ENCODE results near the gene PLS3.

PLS3 gene

DNA sequence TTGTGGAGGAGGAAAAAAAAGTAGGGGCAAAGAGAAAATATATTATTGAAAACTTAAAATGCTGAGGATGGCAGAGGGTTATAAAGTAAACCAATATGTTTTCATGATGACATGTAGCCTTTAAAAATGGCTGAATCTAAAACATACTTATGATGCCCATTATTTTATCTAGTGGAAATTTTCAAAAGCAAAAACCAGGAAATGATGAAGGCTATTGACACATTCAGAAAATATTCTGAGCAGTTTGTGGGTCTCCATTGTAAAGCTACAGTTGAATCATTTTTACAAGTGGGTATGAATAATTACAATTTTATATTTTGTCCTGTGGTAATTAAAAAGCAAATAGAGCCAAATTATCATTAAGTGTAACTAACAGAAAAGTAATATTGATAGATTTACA is 10.7 kb downstream of the PLS3 start:
- Histone ChIP-seq H3K27me3 (ENCODE audit: insufficient read depth, low read depth, severe bottlenecking) (peaks cover 2% of the 10 kb centered on the region), H3K4me3 (ENCODE audit: low read depth, low read length) (no peak overlapping the region), H3K36me3 (no peaks in the 10 kb centered on the region), H3K27ac (no peak overlapping the region), H3K9me3 (ENCODE audit: severe bottlenecking) (no peaks in the 10 kb centered on the region)
- DNase-seq = no peak
- TF ChIP-seq, protein P1, sequence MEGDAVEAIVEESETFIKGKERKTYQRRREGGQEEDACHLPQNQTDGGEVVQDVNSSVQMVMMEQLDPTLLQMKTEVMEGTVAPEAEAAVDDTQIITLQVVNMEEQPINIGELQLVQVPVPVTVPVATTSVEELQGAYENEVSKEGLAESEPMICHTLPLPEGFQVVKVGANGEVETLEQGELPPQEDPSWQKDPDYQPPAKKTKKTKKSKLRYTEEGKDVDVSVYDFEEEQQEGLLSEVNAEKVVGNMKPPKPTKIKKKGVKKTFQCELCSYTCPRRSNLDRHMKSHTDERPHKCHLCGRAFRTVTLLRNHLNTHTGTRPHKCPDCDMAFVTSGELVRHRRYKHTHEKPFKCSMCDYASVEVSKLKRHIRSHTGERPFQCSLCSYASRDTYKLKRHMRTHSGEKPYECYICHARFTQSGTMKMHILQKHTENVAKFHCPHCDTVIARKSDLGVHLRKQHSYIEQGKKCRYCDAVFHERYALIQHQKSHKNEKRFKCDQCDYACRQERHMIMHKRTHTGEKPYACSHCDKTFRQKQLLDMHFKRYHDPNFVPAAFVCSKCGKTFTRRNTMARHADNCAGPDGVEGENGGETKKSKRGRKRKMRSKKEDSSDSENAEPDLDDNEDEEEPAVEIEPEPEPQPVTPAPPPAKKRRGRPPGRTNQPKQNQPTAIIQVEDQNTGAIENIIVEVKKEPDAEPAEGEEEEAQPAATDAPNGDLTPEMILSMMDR (IDR thresholded peaks at IDR 0.05; ENCODE audit: low read depth, low read length) = no peak

DNA sequence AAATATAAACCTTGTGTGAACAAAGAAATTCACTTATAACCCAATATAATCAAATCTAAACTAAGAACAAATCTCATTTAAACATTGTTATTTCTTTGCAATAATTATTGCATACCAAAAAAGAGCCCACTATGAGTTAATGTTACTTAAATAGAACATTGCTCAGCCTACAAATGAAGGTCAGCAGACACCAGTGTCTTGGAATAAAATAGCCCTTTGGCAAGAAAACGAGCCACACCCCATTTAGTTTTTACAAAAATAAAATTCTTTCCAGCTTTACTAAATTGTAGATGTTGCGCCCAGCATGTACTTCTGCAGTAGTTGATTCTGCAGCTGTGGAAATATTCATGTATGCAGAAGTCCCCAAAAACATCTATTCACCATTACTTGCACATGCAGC is 12.2 kb downstream of the PLS3 start:
- DNase-seq = no peak
- Histone ChIP-seq H3K27me3 (ENCODE audit: insufficient read depth, low read depth, severe bottlenecking) (peaks cover 6% of the 10 kb centered on the region), H3K9me3 (ENCODE audit: severe bottlenecking) (no peaks in the 10 kb centered on the region), H3K36me3 (no peaks in the 10 kb centered on the region), H3K4me3 (ENCODE audit: low read depth, low read length) (no peak overlapping the region), H3K27ac (no peak overlapping the region)
- TF ChIP-seq, protein P1 (IDR thresholded peaks at IDR 0.05; ENCODE audit: low read depth, low read length) = no peak

DNA sequence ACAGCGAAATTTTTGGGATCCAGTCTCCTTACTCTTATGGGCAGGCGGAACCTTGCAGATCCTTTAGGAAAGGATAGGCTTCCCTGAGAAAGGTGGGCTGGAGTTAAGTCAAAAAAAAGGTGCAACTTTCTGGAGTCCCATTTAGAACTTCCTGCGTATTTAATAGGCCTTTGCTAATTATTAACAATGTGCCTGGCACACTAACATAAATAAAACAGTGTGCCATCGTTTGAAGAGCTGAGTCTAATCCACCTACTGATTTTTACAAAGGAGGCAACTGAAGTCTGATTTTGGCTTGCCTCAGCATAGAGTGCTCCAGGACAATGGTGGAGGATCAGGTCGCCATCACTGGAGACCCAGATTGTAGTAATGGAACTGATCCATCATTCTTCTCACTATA is 15.7 kb downstream of the PLS3 start:
- no peaks in the 10 kb centered on the region for H3K9me3 ChIP-seq (ENCODE audit: severe bottlenecking)
- DNase-seq = no peak
- TF ChIP-seq, protein P1 (IDR thresholded peaks at IDR 0.05; ENCODE audit: low read depth, low read length) = no peak
- no peak overlapping the region for H3K4me3 ChIP-seq (ENCODE audit: low read depth, low read length)
- H3K36me3 ChIP-seq = no peaks in the 10 kb centered on the region
- H3K27ac ChIP-seq = no peak overlapping the region
- H3K27me3 ChIP-seq (ENCODE audit: insufficient read depth, low read depth, severe bottlenecking) = peaks cover 6% of the 10 kb centered on the region

DNA sequence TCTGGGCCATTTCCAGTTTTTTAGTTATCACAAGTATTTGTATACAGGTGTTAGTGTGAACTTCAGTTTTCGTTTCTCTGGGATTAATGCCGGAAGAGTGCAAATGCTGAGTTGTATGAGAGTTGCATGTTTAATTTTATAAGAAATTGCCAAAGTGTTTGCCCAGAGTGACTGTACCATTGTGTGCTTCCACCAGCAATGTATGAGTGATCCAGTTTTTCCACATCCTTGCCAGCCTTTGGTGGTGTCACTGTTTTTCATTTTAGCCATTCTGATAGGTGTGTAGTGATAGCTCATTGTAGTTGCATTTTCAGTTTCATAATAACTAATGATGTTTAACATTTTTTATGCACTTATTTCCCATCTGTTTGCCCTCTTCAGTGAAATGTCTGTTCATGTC is 18.4 kb downstream of the PLS3 start:
- H3K27me3 ChIP-seq (ENCODE audit: insufficient read depth, low read depth, severe bottlenecking) = peaks cover 15% of the 10 kb centered on the region
- DNase-seq = no peak
- no peaks in the 10 kb centered on the region for H3K9me3 ChIP-seq (ENCODE audit: severe bottlenecking)
- TF ChIP-seq, protein P1 (IDR thresholded peaks at IDR 0.05; ENCODE audit: low read depth, low read length) = no peak
- no peak overlapping the region for H3K27ac ChIP-seq
- no peaks in the 10 kb centered on the region for H3K36me3 ChIP-seq
- no peak overlapping the region for H3K4me3 ChIP-seq (ENCODE audit: low read depth, low read length)

DNA sequence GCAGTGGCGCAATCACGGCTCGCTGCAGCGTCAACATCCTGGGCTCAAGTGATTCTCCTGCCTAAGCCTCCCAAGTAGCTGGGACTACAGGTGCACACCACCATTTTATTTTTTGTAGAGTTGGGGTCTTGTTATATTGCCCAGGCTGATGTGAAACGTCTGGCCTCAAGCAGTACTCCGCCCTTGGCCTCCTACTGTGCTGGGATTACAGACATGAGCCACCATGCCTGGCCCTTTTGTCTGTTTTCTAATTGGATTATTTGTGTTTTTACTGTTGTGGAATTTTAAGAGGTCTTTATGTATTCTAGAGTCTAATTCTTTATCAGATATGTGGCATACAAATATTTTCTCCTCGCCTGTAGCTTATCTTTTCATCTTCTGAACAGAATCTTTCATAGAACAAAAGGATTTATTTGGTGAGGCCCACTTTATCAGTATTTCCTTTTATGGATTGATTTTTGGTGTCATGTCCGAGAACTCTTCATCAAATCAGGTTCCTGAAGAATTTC is 18.9 kb downstream of the PLS3 start:
- DNase-seq = no peak
- no peaks in the 10 kb centered on the region for H3K9me3 ChIP-seq (ENCODE audit: severe bottlenecking)
- no peak overlapping the region for H3K4me3 ChIP-seq (ENCODE audit: low read depth, low read length)
- no peaks in the 10 kb centered on the region for H3K36me3 ChIP-seq
- H3K27me3 ChIP-seq (ENCODE audit: insufficient read depth, low read depth, severe bottlenecking) = peaks cover 20% of the 10 kb centered on the region
- TF ChIP-seq, protein P1 (IDR thresholded peaks at IDR 0.05; ENCODE audit: low read depth, low read length) = no peak
- no peak overlapping the region for H3K27ac ChIP-seq
